HG03280 (cell line): ENCODE data around the gene ORC4.

Source experiments
- ATAC-seq: cut with Tn5 transposase; IDR thresholded peaks from one replicate; pipeline ENCODE4 v1.9.1; 2021; ENCODE audit warnings: mild to moderate bottlenecking, moderate library complexity; ENCODE audit not compliant: unreplicated experiment

The ORC4 gene

GRCh38 chr2:148020111-148021058 lies at the start of gene ORC4:
Gene ORC4, minus strand, starts transcription at chr2:148020737. Its CDS starts 44,779 bp downstream, at chr2:147975958.
- peak; percentile 82 for ATAC-seq

GRCh38 chr2:148067801-148068200 lies 47.3 kb upstream of the ORC4 start:
- ATAC-seq = no peak

- ATAC-seq = no peak
These were observed 45.4 kb upstream of the ORC4 start for GRCh38 chr2:148065936-148066335.

- ATAC-seq = no peak
These were observed 43.1 kb upstream of the ORC4 start for GRCh38 chr2:148063633-148064032.

GRCh38 chr2:148058641-148059040 lies 38.1 kb upstream of the ORC4 start:
- ATAC-seq = no peak

GRCh38 chr2:148052687-148053086 lies 32.1 kb upstream of the ORC4 start:
- ATAC-seq = no peak

- ATAC-seq = no peak
These were observed 28.7 kb upstream of the ORC4 start for GRCh38 chr2:148049284-148049683.

- ATAC-seq = peak; percentile 53
These were observed 28.1 kb upstream of the ORC4 start for GRCh38 chr2:148048475-148049221.

GRCh38 chr2:148046802-148047201 lies 26.3 kb upstream of the ORC4 start:
- no peak for ATAC-seq

- no peak for ATAC-seq
These were observed 23.8 kb upstream of the ORC4 start for GRCh38 chr2:148044322-148044721.

- ATAC-seq = peak; percentile 78
These were observed 21.7 kb upstream of the ORC4 start for GRCh38 chr2:148042219-148042618.

- ATAC-seq = no peak
These were observed 19.2 kb upstream of the ORC4 start for GRCh38 chr2:148039783-148040182.

GRCh38 chr2:148032215-148032614 lies 11.7 kb upstream of the ORC4 start:
- ATAC-seq = no peak

GRCh38 chr2:148031152-148031551 lies 10.6 kb upstream of the ORC4 start:
- no peak for ATAC-seq

- no peak for ATAC-seq
These were observed 8.2 kb upstream of the ORC4 start for GRCh38 chr2:148028781-148029180.

GRCh38 chr2:148027822-148028221 lies 7.3 kb upstream of the ORC4 start:
- ATAC-seq = no peak

GRCh38 chr2:148026573-148026972 lies 6.0 kb upstream of the ORC4 start:
- no peak for ATAC-seq

GRCh38 chr2:148023861-148024260 lies 3.3 kb upstream of the ORC4 start:
- ATAC-seq = peak; percentile 23

GRCh38 chr2:148022882-148023281 lies 2.3 kb upstream of the ORC4 start:
- no peak for ATAC-seq

GRCh38 chr2:148022351-148022750 lies 1.8 kb upstream of the ORC4 start:
- ATAC-seq = no peak

GRCh38 chr2:148021886-148022285 lies 1.3 kb upstream of the ORC4 start:
- ATAC-seq = no peak
